GM21723 (cell line): Measurements from ENCODE around the gene NIPA2.

Source experiments
- ATAC-seq: cut with Tn5 transposase; IDR thresholded peaks from one replicate; pipeline ENCODE4 v1.9.1; 2021; ENCODE audit warnings: mild to moderate bottlenecking, moderate library complexity; ENCODE audit not compliant: unreplicated experiment

The NIPA2 gene

GRCh38 chr15:22874966-22875365 lies 36.5 kb downstream of the NIPA2 start:
- ATAC-seq: no peak

- no peak for ATAC-seq
Observed at GRCh38 chr15:22877117-22877516, 38.7 kb downstream of the NIPA2 start.

- ATAC-seq: no peak
Observed at GRCh38 chr15:22877607-22878006, 39.1 kb downstream of the NIPA2 start.

GRCh38 chr15:22878103-22878502 lies 39.6 kb downstream of the NIPA2 start:
- no peak for ATAC-seq

GRCh38 chr15:22880068-22880980 lies 41.9 kb downstream of the NIPA2 start:
- ATAC-seq: no peak

GRCh38 chr15:22880981-22881738 lies 42.7 kb downstream of the NIPA2 start:
- ATAC-seq: no peak

- ATAC-seq: no peak
Observed at GRCh38 chr15:22881739-22882440, 43.4 kb downstream of the NIPA2 start.

- no peak for ATAC-seq
Observed at GRCh38 chr15:22883196-22883595, 44.7 kb downstream of the NIPA2 start.

GRCh38 chr15:22884344-22884743 lies 45.9 kb downstream of the NIPA2 start:
- ATAC-seq: no peak

GRCh38 chr15:22885120-22885519 lies 46.7 kb downstream of the NIPA2 start:
- no peak for ATAC-seq

GRCh38 chr15:22887157-22887951 lies 48.9 kb downstream of the NIPA2 start:
- ATAC-seq: no peak

GRCh38 chr15:22888120-22888859 lies 49.8 kb downstream of the NIPA2 start:
- ATAC-seq: no peak

GRCh38 chr15:22889146-22889818 lies 50.8 kb downstream of the NIPA2 start:
- ATAC-seq: no peak

- ATAC-seq: no peak
Observed at GRCh38 chr15:22890296-22890695, 51.8 kb downstream of the NIPA2 start.

- no peak for ATAC-seq
Observed at GRCh38 chr15:22891426-22892210, 53.2 kb downstream of the NIPA2 start.

GRCh38 chr15:22892333-22892732 lies 53.9 kb downstream of the NIPA2 start:
- ATAC-seq: no peak

- no peak for ATAC-seq
Observed at GRCh38 chr15:22893081-22893480, 54.6 kb downstream of the NIPA2 start.

GRCh38 chr15:22893881-22894280 lies 55.4 kb downstream of the NIPA2 start:
- no peak for ATAC-seq
